ENCODE results near the gene FBLN5.

DNA sequence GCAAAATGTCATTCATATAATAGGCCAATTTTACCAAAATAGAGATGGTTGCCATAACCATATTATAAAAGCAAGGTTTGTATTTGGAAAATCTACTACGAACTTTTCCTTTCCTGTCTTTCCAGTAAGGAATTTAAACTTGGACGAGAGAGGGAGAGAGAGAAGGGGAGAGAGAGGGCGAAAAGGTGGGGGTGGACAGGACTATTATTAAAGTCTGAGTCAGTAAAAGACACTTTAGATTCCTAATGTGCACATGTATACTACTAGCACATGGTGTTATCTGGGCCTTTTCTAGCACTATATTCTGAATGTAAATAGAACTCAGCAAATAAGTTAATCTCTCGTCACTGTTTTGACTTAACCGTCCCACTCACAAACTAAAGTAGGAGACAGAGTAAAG, 30.4 kb upstream of the FBLN5 start:
- TF ChIP-seq POLR2AphosphoS5 (IDR thresholded peaks at IDR 0.05) (no peak), POLR2A (IDR thresholded peaks at IDR 0.05) (no peak)
- TF ChIP-seq, protein P1, sequence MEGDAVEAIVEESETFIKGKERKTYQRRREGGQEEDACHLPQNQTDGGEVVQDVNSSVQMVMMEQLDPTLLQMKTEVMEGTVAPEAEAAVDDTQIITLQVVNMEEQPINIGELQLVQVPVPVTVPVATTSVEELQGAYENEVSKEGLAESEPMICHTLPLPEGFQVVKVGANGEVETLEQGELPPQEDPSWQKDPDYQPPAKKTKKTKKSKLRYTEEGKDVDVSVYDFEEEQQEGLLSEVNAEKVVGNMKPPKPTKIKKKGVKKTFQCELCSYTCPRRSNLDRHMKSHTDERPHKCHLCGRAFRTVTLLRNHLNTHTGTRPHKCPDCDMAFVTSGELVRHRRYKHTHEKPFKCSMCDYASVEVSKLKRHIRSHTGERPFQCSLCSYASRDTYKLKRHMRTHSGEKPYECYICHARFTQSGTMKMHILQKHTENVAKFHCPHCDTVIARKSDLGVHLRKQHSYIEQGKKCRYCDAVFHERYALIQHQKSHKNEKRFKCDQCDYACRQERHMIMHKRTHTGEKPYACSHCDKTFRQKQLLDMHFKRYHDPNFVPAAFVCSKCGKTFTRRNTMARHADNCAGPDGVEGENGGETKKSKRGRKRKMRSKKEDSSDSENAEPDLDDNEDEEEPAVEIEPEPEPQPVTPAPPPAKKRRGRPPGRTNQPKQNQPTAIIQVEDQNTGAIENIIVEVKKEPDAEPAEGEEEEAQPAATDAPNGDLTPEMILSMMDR (IDR thresholded peaks at IDR 0.05) = no peak

Data from breast epithelium (tissue), 3 donors.